ENCODE measurements around the gene AKAP6.

The AKAP6 gene

GRCh38 chr14:32324601-32325000 lies 4.5 kb upstream of the AKAP6 start:
- Histone ChIP-seq H3K9ac (ENCODE audit: low read length) (no peak overlapping the region), H3K79me2 (ENCODE audit: insufficient read depth, low read length) (no peaks in the 10 kb centered on the region), H3K27ac (ENCODE audit: low read depth, low read length, poor library complexity, severe bottlenecking) (no peak overlapping the region), H3K4me2 (ENCODE audit: low read length) (no peak overlapping the region), H3K4me3 (ENCODE audit: low read depth, low read length, poor library complexity, severe bottlenecking) (no peak overlapping the region), H3K9me2 (ENCODE audit: low read depth, low read length) (no peaks in the 10 kb centered on the region), H3K27me3 (ENCODE audit: insufficient read depth, low read length) (no peaks in the 10 kb centered on the region), H4K20me1 (ENCODE audit: insufficient read depth, low read length) (no peaks in the 10 kb centered on the region), H3F3A (ENCODE audit: insufficient read depth, low read length) (no peaks in the 10 kb centered on the region), H3K36me3 (ENCODE audit: insufficient read depth, low read length) (no peaks in the 10 kb centered on the region), H3K9me3 (ENCODE audit: low read length) (no peaks in the 10 kb centered on the region), H2AFZ (ENCODE audit: low read length) (no peak overlapping the region), H3K4me1 (ENCODE audit: insufficient read depth, low read length, severe bottlenecking) (no peaks in the 10 kb centered on the region)
- TF ChIP-seq EZH2 (IDR thresholded peaks at IDR 0.05; ENCODE audit: borderline replicate concordance, low read length) (no peak), CTCF (IDR thresholded peaks at IDR 0.05; ENCODE audit: low read length) (no peak)

DNA sequence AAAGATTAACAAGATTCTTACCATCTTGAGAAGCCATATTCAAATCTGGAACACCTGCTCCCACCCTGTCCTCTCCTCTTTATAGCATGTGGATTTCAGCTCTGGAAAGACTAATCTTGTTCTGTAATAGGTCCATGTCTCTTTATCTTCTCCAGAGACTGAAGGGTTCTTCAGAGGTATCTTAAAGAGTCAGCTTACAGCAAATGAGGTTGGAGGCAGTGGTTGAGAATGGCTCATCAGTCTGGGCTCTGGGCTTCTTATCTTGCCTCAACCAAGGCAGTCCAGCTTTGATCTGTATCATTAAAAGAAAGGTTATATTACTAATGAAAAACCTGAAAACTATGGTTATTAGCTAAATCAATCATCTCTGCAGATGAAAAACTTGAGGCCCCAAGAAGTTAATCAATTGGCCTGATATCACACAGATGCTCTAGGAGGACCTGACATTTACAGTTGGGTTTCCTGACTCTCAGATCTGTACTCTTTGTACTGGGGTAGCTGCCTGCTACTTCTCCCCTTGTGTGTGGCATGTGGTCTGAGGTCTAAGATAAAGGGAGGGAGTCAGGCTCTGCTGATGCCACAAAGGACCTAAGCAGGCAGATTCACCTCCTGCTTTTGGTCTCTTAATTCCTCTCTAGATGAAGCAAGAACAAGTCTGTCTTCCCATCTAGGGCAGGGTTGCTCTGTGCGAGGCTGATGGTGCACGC lies 1.7 kb upstream of the AKAP6 start:
- H2AFZ ChIP-seq (ENCODE audit: low read length), result no peak overlapping the region

GRCh38 chr14:32329690-32330285 lies 690 bp downstream of the AKAP6 start:
- H3F3A ChIP-seq (ENCODE audit: insufficient read depth, low read length), result no peaks in the 10 kb centered on the region
- H3K9ac ChIP-seq (ENCODE audit: low read length), result no peak overlapping the region
- no peaks in the 10 kb centered on the region for H3K9me3 ChIP-seq (ENCODE audit: low read length)
- H4K20me1 ChIP-seq (ENCODE audit: insufficient read depth, low read length), result no peaks in the 10 kb centered on the region
- no peaks in the 10 kb centered on the region for H3K27me3 ChIP-seq (ENCODE audit: insufficient read depth, low read length)
- H3K36me3 ChIP-seq (ENCODE audit: insufficient read depth, low read length), result no peaks in the 10 kb centered on the region
- no peak overlapping the region for H2AFZ ChIP-seq (ENCODE audit: low read length)
- no peaks in the 10 kb centered on the region for H3K4me1 ChIP-seq (ENCODE audit: insufficient read depth, low read length, severe bottlenecking)
- no peak overlapping the region for H3K4me3 ChIP-seq (ENCODE audit: low read depth, low read length, poor library complexity, severe bottlenecking)
- TF ChIP-seq CTCF (IDR thresholded peaks at IDR 0.05; ENCODE audit: low read length) (no peak), EZH2 (IDR thresholded peaks at IDR 0.05; ENCODE audit: borderline replicate concordance, low read length) (no peak)
- no peak overlapping the region for H3K4me2 ChIP-seq (ENCODE audit: low read length)
- no peaks in the 10 kb centered on the region for H3K9me2 ChIP-seq (ENCODE audit: low read depth, low read length)
- H3K79me2 ChIP-seq (ENCODE audit: insufficient read depth, low read length), result no peaks in the 10 kb centered on the region
- H3K27ac ChIP-seq (ENCODE audit: low read depth, low read length, poor library complexity, severe bottlenecking), result no peak overlapping the region

More for the DNA sequence above, 1.7 kb upstream of the AKAP6 start:
- H3F3A ChIP-seq (ENCODE audit: insufficient read depth, low read length), result no peaks in the 10 kb centered on the region
- H3K27ac ChIP-seq (ENCODE audit: low read depth, low read length, poor library complexity, severe bottlenecking), result no peak overlapping the region
- H3K9me3 ChIP-seq (ENCODE audit: low read length), result no peaks in the 10 kb centered on the region
- no peak overlapping the region for H3K4me3 ChIP-seq (ENCODE audit: low read depth, low read length, poor library complexity, severe bottlenecking)
- no peaks in the 10 kb centered on the region for H3K9me2 ChIP-seq (ENCODE audit: low read depth, low read length)
- H3K4me1 ChIP-seq (ENCODE audit: insufficient read depth, low read length, severe bottlenecking), result no peaks in the 10 kb centered on the region
- no peaks in the 10 kb centered on the region for H4K20me1 ChIP-seq (ENCODE audit: insufficient read depth, low read length)
- no peaks in the 10 kb centered on the region for H3K27me3 ChIP-seq (ENCODE audit: insufficient read depth, low read length)
- no peak overlapping the region for H3K4me2 ChIP-seq (ENCODE audit: low read length)
- TF ChIP-seq EZH2 (IDR thresholded peaks at IDR 0.05; ENCODE audit: borderline replicate concordance, low read length) (no peak), CTCF (IDR thresholded peaks at IDR 0.05; ENCODE audit: low read length) (no peak)
- no peaks in the 10 kb centered on the region for H3K79me2 ChIP-seq (ENCODE audit: insufficient read depth, low read length)
- no peak overlapping the region for H3K9ac ChIP-seq (ENCODE audit: low read length)
- H3K36me3 ChIP-seq (ENCODE audit: insufficient read depth, low read length), result no peaks in the 10 kb centered on the region
